Liver (tissue), 9 donors: Measurements from ENCODE around the gene ADK. TPM values are rescaled to one million over a fixed set of nuclear protein-coding genes. Genes with fewer than 3 reads are reported as not detected.

Source experiments
- DNase-seq: peaks from one replicate; pipeline ENCODE4 v3.0.0-alpha.2; 2017; ENCODE audit warnings: low spot score
- H3K27ac ChIP-seq, 2 donors: one replicate each; pipeline ENCODE4 v1.7.0; 2013; ENCODE audit warnings: inconsistent platforms in 2 of 2, low read length in 2 of 2, control low read depth in 1 of 2, low read depth in 1 of 2, mild to moderate bottlenecking in 1 of 2
- H3K27me3 ChIP-seq, 4 donors: one replicate each; pipeline versions ENCODE4 v1.6.1 to v1.7.0; 2013; ENCODE audit warnings: low read length in 3 of 4, inconsistent platforms in 1 of 4, mild to moderate bottlenecking in 1 of 4, moderate library complexity in 1 of 4; ENCODE audit not compliant: control insufficient read depth in 4 of 4, insufficient read depth in 4 of 4
- H3K36me3 ChIP-seq, 4 donors: one replicate each; pipeline versions ENCODE4 v1.6.1 to v1.7.0; 2013; ENCODE audit warnings: low read length in 3 of 4, mild to moderate bottlenecking in 3 of 4, low read depth in 1 of 4, moderate library complexity in 1 of 4; ENCODE audit not compliant: control insufficient read depth in 4 of 4, insufficient read depth in 3 of 4
- H3K4me1 ChIP-seq, 4 donors: one replicate each; pipeline versions ENCODE4 v1.6.1 to v1.7.0; 2013; ENCODE audit warnings: low read length in 3 of 4, mild to moderate bottlenecking in 3 of 4, moderate library complexity in 1 of 4; ENCODE audit not compliant: control insufficient read depth in 4 of 4, insufficient read depth in 4 of 4
- H3K4me3 ChIP-seq, 3 donors: one replicate each; pipeline versions ENCODE4 v1.6.1 to v1.7.0; 2013; ENCODE audit warnings: low read length in 3 of 3, control low read depth in 1 of 3, low read depth in 1 of 3, mild to moderate bottlenecking in 1 of 3
- H3K9ac ChIP-seq, 2 donors: one replicate each; pipeline ENCODE4 v1.7.0; 2013; ENCODE audit warnings: low read length in 2 of 2, mild to moderate bottlenecking in 2 of 2, moderate library complexity in 2 of 2, control low read depth in 1 of 2, low read depth in 1 of 2
- H3K9me3 ChIP-seq, 4 donors: one replicate each; pipeline versions ENCODE4 v1.6.1 to v1.7.0; 2013; ENCODE audit warnings: low read length in 3 of 4; ENCODE audit not compliant: control insufficient read depth in 4 of 4
- EGR1 ChIP-seq, 2 donors: IDR thresholded peaks; 2 replicates each; pipeline ENCODE4 v1.6.1; 2016 to 2018; ENCODE audit warnings: antibody characterized with exemption in 2 of 2, low read depth in 2 of 2
- FOXA1 ChIP-seq: IDR thresholded peaks from 2 replicates; pipeline ENCODE4 v1.6.1; 2016; ENCODE audit warnings: antibody characterized with exemption
- FOXA2 ChIP-seq: IDR thresholded peaks from 2 replicates; pipeline ENCODE4 v1.6.1; 2016; ENCODE audit warnings: antibody characterized with exemption
- GABPA ChIP-seq, 2 donors: IDR thresholded peaks in 1 of 2; conservative IDR thresholded peaks in 1 of 2; 2 replicates each; pipeline ENCODE4 v1.6.1; 2016; ENCODE audit warnings: antibody characterized with exemption in 2 of 2, mild to moderate bottlenecking in 1 of 2, moderate library complexity in 1 of 2
- HNF4A ChIP-seq, 2 donors: conservative IDR thresholded peaks; 2 replicates each; pipeline ENCODE4 v1.6.1; 2016; ENCODE audit warnings: antibody characterized with exemption in 2 of 2, mild to moderate bottlenecking in 2 of 2
- HNF4G ChIP-seq: IDR thresholded peaks from 2 replicates; pipeline ENCODE4 v1.6.1; 2016; ENCODE audit warnings: antibody characterized with exemption
- JUND ChIP-seq, 2 donors: IDR thresholded peaks; 2 replicates each; pipeline ENCODE4 v1.6.1; 2016; ENCODE audit warnings: antibody characterized with exemption in 2 of 2
- RAD21 ChIP-seq, 2 donors: IDR thresholded peaks; 2 replicates each; pipeline ENCODE4 v1.6.1; 2016; ENCODE audit warnings: antibody characterized with exemption in 2 of 2, mild to moderate bottlenecking in 2 of 2
- REST ChIP-seq: IDR thresholded peaks from 2 replicates; pipeline ENCODE4 v1.6.1; 2016; ENCODE audit warnings: antibody characterized with exemption, mild to moderate bottlenecking
- RXRA ChIP-seq, 2 donors: IDR thresholded peaks; 2 replicates each; pipeline ENCODE4 v1.6.1; 2017 to 2018; ENCODE audit warnings: antibody characterized with exemption in 2 of 2, mild to moderate bottlenecking in 1 of 2
- SP1 ChIP-seq: IDR thresholded peaks from 2 replicates; pipeline ENCODE4 v1.6.1; 2018; ENCODE audit warnings: antibody characterized with exemption, mild to moderate bottlenecking
- TAF1 ChIP-seq: conservative IDR thresholded peaks from 2 replicates; pipeline ENCODE4 v1.6.1; 2016; ENCODE audit warnings: antibody characterized with exemption, mild to moderate bottlenecking
- YY1 ChIP-seq: IDR thresholded peaks from 2 replicates; pipeline ENCODE4 v1.6.1; 2016; ENCODE audit warnings: antibody characterized with exemption, mild to moderate bottlenecking
- ZBTB33 ChIP-seq: IDR thresholded peaks from 2 replicates; pipeline ENCODE4 v1.6.1; 2016; ENCODE audit warnings: antibody characterized with exemption
- WGBS: extraction: QIAGEN DNeasy Blood & Tissue Kit; methylation state at CpG from one replicate; pipeline ENCODE4 v1.1.7; 2013; 5-methylcytosine and 5-hydroxymethylcytosine counted together
- polyA plus RNA-seq, 2 donors: library from polyadenylated mRNA; stranded (reverse) in 1 of 2; unstranded in 1 of 2; fragments of 200-250 nt in 1 of 2; fragments of >200 nt in 1 of 2; fragmentation: Nextera tagmentation in 1 of 2; extraction: Ambion mirVana in 1 of 2; gene quantifications; one replicate each; pipeline versions ENCODE4 v1.2.1 to v1.2.3, GENCODE V29; 2013 to 2015
- total RNA-seq, 2 donors: library from RNA; depleted of rRNA; stranded (reverse); fragments of >200 nt; gene quantifications; one replicate each; pipeline ENCODE4 v1.2.3, GENCODE V29; 2014
- TF ChIP-seq, protein P1 (sequence below): IDR thresholded peaks from 2 replicates; pipeline ENCODE4 v1.6.1; 2016; ENCODE audit warnings: antibody characterized with exemption
- TF ChIP-seq, protein P2 (sequence below): fragments of 150-350 bp; IDR thresholded peaks from 2 replicates; pipeline ENCODE4 v1.5.1; 2017; ENCODE audit warnings: improper control_type of control experiment, low read depth, low read length; ENCODE audit not compliant: missing input control
- TF ChIP-seq, protein P3 (sequence below): IDR thresholded peaks from 2 replicates; pipeline ENCODE4 v1.6.1; 2016; ENCODE audit warnings: antibody characterized with exemption
- donor health status: healthy.
- donor health status: healthy.
- donor health status: healthy.
- donor health status: healthy.
- donor health status: healthy.

ADK gene
- total and polyA plus RNA-seq, 4 donors, result 18.0 to 110 (median 65.5) TPM

GRCh38 chr10:74400186-74400585 is 249.2 kb downstream of the ADK start:
- TF ChIP-seq YY1, result no peak
- TF ChIP-seq, protein P1, sequence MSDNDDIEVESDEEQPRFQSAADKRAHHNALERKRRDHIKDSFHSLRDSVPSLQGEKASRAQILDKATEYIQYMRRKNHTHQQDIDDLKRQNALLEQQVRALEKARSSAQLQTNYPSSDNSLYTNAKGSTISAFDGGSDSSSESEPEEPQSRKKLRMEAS, result no peak
- TF ChIP-seq FOXA1, result no peak
- TF ChIP-seq FOXA2, result no peak
- TF ChIP-seq ZBTB33, result no peak
- TF ChIP-seq SP1, result no peak
- TF ChIP-seq JUND (IDR thresholded peaks at IDR 0.05), result no peak
- TF ChIP-seq RXRA (IDR thresholded peaks at IDR 0.05), result no peak
- TF ChIP-seq, protein P2, sequence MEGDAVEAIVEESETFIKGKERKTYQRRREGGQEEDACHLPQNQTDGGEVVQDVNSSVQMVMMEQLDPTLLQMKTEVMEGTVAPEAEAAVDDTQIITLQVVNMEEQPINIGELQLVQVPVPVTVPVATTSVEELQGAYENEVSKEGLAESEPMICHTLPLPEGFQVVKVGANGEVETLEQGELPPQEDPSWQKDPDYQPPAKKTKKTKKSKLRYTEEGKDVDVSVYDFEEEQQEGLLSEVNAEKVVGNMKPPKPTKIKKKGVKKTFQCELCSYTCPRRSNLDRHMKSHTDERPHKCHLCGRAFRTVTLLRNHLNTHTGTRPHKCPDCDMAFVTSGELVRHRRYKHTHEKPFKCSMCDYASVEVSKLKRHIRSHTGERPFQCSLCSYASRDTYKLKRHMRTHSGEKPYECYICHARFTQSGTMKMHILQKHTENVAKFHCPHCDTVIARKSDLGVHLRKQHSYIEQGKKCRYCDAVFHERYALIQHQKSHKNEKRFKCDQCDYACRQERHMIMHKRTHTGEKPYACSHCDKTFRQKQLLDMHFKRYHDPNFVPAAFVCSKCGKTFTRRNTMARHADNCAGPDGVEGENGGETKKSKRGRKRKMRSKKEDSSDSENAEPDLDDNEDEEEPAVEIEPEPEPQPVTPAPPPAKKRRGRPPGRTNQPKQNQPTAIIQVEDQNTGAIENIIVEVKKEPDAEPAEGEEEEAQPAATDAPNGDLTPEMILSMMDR, result no peak
- TF ChIP-seq, protein P3, sequence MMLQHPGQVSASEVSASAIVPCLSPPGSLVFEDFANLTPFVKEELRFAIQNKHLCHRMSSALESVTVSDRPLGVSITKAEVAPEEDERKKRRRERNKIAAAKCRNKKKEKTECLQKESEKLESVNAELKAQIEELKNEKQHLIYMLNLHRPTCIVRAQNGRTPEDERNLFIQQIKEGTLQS, result no peak
- TF ChIP-seq HNF4A (conservative IDR thresholded peaks at IDR 0.05), result no peak
- no peak for TF ChIP-seq RAD21 (IDR thresholded peaks at IDR 0.05)
- no peak for TF ChIP-seq GABPA (IDR thresholded peaks at IDR 0.05 in 1 of 2, conservative IDR thresholded peaks at IDR 0.05 in 1 of 2)
- TF ChIP-seq TAF1, result no peak
- TF ChIP-seq EGR1 (IDR thresholded peaks at IDR 0.05; ENCODE audit: low read depth in 2 of 2), result no peak
- TF ChIP-seq REST, result no peak
- no peak for TF ChIP-seq HNF4G
- H3K4me1 ChIP-seq, result no peaks in the 10 kb centered on the region
- H3K36me3 ChIP-seq, result no peaks in the 10 kb centered on the region
- H3K9ac ChIP-seq, result no peak overlapping the region
- no peaks in the 10 kb centered on the region for H3K27me3 ChIP-seq
- H3K9me3 ChIP-seq, result no peaks in the 10 kb centered on the region
- H3K27ac ChIP-seq, result no peak overlapping the region
- H3K4me3 ChIP-seq, result no peak overlapping the region
- no peak for DNase-seq
- 91% methylated on average over 3 of the region's 3 CpGs for WGBS

DNA sequence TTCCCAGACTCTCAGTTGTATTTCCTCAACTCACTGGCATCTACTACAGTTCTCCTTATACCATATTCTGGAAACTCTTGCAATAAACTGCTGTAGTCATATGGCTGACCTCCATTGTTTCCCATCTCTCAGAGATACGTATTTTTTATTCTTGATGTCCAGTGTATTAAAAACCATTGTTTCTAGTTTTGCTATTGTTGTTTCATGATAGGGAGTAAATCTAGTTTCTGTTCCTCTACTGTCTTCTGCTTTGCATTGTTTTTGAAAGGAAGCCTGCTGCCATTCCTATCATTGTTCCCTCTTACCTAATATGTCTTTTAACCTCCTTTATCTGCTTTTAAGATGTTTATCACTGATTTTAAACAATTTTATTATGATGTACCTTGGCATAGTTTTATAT is 255.0 kb downstream of the ADK start:
- Histone ChIP-seq H3K9me3 (no peaks in the 10 kb centered on the region), H3K4me3 (no peak overlapping the region), H3K27ac (no peak overlapping the region), H3K9ac (no peak overlapping the region), H3K4me1 (no peaks in the 10 kb centered on the region), H3K27me3 (no peaks in the 10 kb centered on the region), H3K36me3 (peaks cover 0 to 5% (median under 1%) of the 10 kb centered on the region in 4 donors)
- TF ChIP-seq HNF4A (conservative IDR thresholded peaks at IDR 0.05), result no peak
- 80% methylated on average over 1 of the region's 1 CpG for WGBS
- DNase-seq, result no peak
